KOPT-K1 (cell line): ENCODE results near the gene CYGB.

ENCODE experiments used
- H3K27ac ChIP-seq: fragments of 200-600 bp; sonication (generic); 2 replicates; pipeline ENCODE4 v1.5.1; 2016; ENCODE audit warnings: antibody characterized with exemption, mild to moderate bottlenecking, low read depth, low read length; ENCODE audit not compliant: poor library complexity, severe bottlenecking
- H3K36me3 ChIP-seq: fragments of 200-600 bp; sonication (generic); 2 replicates; pipeline ENCODE4 v1.5.1; 2017; ENCODE audit warnings: antibody characterized with exemption, mild to moderate bottlenecking, low read length, moderate library complexity; ENCODE audit not compliant: insufficient read depth
- H3K9me3 ChIP-seq: fragments of 200-600 bp; sonication (generic); 2 replicates; pipeline ENCODE4 v1.5.1; 2017; ENCODE audit warnings: antibody characterized with exemption, low read length, mild to moderate bottlenecking; ENCODE audit not compliant: insufficient read depth, poor library complexity, severe bottlenecking

Gene CYGB

DNA sequence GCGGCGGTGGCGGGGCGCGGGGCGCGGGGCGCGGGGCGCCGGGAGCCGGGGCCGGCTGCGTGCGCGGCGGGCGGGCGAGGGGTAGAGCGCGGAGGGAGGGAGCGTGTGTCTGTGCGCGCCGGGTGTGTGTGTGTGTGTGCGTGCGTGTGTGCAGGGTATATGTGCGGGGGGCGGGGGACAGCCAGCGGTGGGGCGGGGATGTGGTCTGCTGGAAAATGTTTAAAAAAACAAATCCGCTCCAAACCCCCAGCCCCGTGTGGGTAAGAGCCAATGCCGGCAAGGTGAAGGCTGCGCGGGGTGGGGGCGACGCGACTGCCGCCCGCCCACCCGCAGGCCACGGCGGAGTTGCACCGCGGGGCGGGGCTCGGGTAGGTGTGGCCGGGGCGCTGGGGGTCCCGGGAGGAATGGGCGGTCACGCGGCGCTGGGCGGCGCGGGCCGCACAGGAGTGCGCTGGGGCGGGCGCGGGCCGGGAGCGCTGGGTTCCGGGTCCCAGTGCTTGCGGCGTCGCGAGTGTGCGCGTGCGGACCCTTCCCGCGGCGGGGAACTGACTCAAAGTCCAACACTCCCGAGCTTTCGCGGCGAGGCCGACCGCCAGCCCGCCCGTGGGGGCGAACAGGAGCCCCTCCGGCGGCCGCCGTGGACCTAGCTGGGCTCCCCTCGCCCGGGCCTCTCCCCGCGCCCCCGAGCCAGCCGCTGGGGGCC, at the start of gene CYGB:
TSS of gene CYGB (minus strand) at position 132 of the 703 bp plus-strand sequence. CDS start 167 bp downstream, outside the sequence.
- no peak within 1 kb of the TSS for H3K27ac ChIP-seq
- H3K36me3 ChIP-seq = no peaks in the 10 kb centered on the region
- H3K9me3 ChIP-seq = no peaks in the 10 kb centered on the region

GRCh38 chr17:76586741-76587487, 49.4 kb upstream of the CYGB start:
- no peaks in the 10 kb centered on the region for H3K36me3 ChIP-seq
- no peak overlapping the region for H3K27ac ChIP-seq

GRCh38 chr17:76585649-76586593, 48.4 kb upstream of the CYGB start, which contains the start of gene ST6GALNAC2:
Gene ST6GALNAC2 (minus strand): TSS chr17:76585860. CDS start chr17:76585808, 52 bp downstream.
- Histone ChIP-seq H3K9me3 (no peaks in the 10 kb centered on the region), H3K36me3 (no peaks in the 10 kb centered on the region), H3K27ac (no peak within 1 kb of the TSS)

More at GRCh38 chr17:76586741-76587487, 49.4 kb upstream of the CYGB start:
- no peaks in the 10 kb centered on the region for H3K9me3 ChIP-seq

GRCh38 chr17:76585033-76585648, 47.6 kb upstream of the CYGB start:
- Histone ChIP-seq H3K27ac (no peak overlapping the region), H3K9me3 (no peaks in the 10 kb centered on the region), H3K36me3 (no peaks in the 10 kb centered on the region)

GRCh38 chr17:76584427-76585032, 47.0 kb upstream of the CYGB start:
- H3K36me3 ChIP-seq = no peaks in the 10 kb centered on the region
- no peak overlapping the region for H3K27ac ChIP-seq
- H3K9me3 ChIP-seq = no peaks in the 10 kb centered on the region

DNA sequence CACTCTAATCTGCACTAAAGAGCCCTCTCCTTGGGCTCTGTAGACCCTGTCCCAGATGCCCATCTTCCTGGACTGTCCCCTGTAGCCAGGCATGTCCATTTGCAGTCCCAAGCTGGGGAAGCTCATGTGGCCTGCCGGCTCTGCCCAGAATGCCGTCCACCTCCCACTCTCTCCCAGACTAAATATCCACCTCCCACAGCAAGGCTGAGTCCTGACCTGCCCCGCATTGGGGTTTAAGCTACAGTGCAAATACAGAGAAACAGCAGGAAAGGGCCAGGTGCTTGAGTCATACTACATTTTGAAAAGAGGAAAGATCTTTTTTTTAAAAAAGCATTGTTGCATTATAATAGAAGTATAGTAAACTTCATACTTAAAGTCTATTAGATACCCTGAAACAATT, 45.2 kb upstream of the CYGB start:
- Histone ChIP-seq H3K36me3 (no peaks in the 10 kb centered on the region), H3K9me3 (no peaks in the 10 kb centered on the region), H3K27ac (no peak overlapping the region)

- Histone ChIP-seq H3K36me3 (no peaks in the 10 kb centered on the region), H3K27ac (no peak overlapping the region), H3K9me3 (no peaks in the 10 kb centered on the region)
These were observed 44.0 kb upstream of the CYGB start for GRCh38 chr17:76581515-76581914.

DNA sequence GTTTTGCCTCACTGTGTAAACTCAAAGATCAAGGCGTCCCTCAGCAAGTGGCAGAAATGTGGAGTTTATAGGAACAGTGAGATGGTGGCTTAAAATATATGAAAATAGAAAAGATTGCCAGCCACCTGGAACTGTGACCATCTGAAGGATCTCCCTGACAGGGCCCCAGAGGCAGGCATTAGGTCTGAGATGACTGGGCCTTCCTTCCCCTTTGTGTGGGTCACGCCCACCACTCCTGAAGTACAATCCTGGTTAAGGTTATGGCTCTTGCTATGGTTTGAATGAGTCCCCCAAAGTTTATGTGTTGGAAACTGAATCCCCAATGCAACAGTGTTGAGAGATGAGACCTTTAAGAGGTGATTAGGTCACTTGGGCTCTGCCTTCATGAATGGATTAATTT, 41.8 kb upstream of the CYGB start:
- no peaks in the 10 kb centered on the region for H3K9me3 ChIP-seq
- H3K27ac ChIP-seq = no peak overlapping the region
- H3K36me3 ChIP-seq = no peaks in the 10 kb centered on the region

DNA sequence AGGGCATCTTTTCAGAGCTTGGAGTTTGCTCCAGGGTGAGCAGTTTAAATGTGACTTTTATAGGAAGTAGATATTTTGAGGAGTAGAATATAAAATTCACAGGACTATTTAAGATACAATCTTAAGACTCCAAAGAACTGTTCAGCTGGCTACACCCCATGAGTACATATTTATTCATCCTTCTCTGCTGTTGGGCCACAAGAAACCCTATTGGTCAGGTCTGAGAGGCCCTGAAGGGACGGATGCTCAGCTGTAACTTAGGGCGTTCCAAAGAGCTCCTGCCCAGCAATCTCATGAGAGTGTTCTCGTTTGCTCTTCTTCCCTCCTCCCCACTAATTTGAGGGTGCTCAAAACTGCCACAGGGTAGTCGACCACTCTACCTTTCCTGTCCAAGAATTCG, 40.9 kb upstream of the CYGB start:
- H3K36me3 ChIP-seq = no peaks in the 10 kb centered on the region
- H3K9me3 ChIP-seq = no peaks in the 10 kb centered on the region
- H3K27ac ChIP-seq = no peak overlapping the region

- Histone ChIP-seq H3K27ac (no peak overlapping the region), H3K36me3 (no peaks in the 10 kb centered on the region), H3K9me3 (no peaks in the 10 kb centered on the region)
These were observed 40.4 kb upstream of the CYGB start for GRCh38 chr17:76577876-76578275.

DNA sequence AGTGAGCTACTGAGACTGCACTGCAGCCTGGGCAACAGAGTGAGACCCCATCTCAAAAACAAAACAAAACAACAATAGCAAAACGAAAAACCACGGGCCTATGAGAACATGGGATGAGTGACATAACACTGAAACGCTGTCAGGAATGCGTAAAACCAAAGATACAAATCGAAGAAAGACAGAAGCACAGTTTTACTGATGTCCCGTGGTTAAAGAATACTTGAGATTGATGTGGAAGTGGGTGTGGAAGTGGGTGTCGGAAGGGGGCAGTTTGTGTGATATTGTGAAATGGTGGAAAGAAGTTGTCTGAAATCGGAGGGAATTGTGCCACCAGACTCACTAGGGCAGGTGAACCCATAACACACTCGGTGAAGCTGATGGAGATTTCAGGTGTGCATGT, 38.7 kb upstream of the CYGB start:
- no peaks in the 10 kb centered on the region for H3K36me3 ChIP-seq
- no peaks in the 10 kb centered on the region for H3K9me3 ChIP-seq
- H3K27ac ChIP-seq = no peak overlapping the region

GRCh38 chr17:76575570-76575969, 38.1 kb upstream of the CYGB start:
- Histone ChIP-seq H3K27ac (no peak overlapping the region), H3K9me3 (no peaks in the 10 kb centered on the region), H3K36me3 (no peaks in the 10 kb centered on the region)

DNA sequence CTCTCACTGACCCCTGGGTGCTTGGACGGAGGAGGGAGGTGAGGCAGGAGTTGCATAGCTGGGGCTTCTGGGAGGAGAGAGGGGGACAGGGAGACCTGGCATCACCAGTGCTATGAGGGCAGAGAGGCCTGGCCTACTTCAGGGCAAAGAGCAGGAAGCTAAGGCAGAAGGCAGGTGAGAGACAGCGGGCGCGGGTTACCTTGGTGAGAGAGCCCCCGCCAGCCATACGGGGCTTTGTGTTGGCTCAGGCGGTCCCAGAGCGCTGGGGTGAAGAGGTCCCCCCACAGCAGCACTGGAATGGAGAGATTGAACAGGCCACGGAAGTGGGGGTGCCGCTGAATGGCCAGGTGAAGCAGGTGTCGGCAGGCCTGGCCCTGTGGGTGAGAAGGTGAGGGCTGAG, 36.7 kb upstream of the CYGB start:
- no peaks in the 10 kb centered on the region for H3K36me3 ChIP-seq

GRCh38 chr17:76573096-76573495, 35.6 kb upstream of the CYGB start:
- H3K9me3 ChIP-seq = no peaks in the 10 kb centered on the region
- H3K27ac ChIP-seq = no peak overlapping the region
- H3K36me3 ChIP-seq = peaks cover under 1% of the 10 kb centered on the region; the same call in 1 of the 2 replicates

More for the DNA sequence above, 36.7 kb upstream of the CYGB start:
- H3K27ac ChIP-seq = no peak overlapping the region
- no peaks in the 10 kb centered on the region for H3K9me3 ChIP-seq
